ENCODE results near the gene TTLL4. TPM values are rescaled to one million over a fixed set of nuclear protein-coding genes. Genes with fewer than 3 reads are reported as not detected.

Gene TTLL4
- total RNA-seq, 1 experiment from 2014 or later = 33.6 TPM

GRCh38 chr2:218786133-218786532 is 75.5 kb downstream of the TTLL4 start:
- ChIA-PET CTCF (interaction anchor here (0.6 to 0.9 kb wide), 2 partner anchors 17 to 99 kb away, joined by 3 to 4 read pairs; no protein-coding TSS in a partner anchor), POLR2A (no interaction called here)
- Mint-ChIP-seq H3K9me3 (ENCODE audit: unreplicated experiment) (no peaks in the 10 kb centered on the region), H3K4me1 (ENCODE audit: insufficient read depth, unreplicated experiment) (no peaks in the 10 kb centered on the region), H3K27me3 (ENCODE audit: insufficient read depth, unreplicated experiment) (no peaks in the 10 kb centered on the region), H3K4me3 (ENCODE audit: unreplicated experiment) (no peak overlapping the region), H3K36me3 (ENCODE audit: insufficient read depth, unreplicated experiment) (no peaks in the 10 kb centered on the region), H3K27ac (ENCODE audit: low read depth, unreplicated experiment) (no peak overlapping the region)
- intact Hi-C loops (cut with micrococcal nuclease) = no loop called here
- no peak for DNase-seq (ENCODE audit: unreplicated experiment)
- BruUV-seq (replicated peaks) = no TSS peak
- no peak for TF ChIP-seq CTCF (IDR thresholded peaks at IDR 0.05; ENCODE audit: unreplicated experiment)

- BruUV-seq (replicated peaks) = no TSS peak
Observed at GRCh38 chr2:218788529-218789255, 78.1 kb downstream of the TTLL4 start.

GRCh38 chr2:218792433-218792832 is 81.8 kb downstream of the TTLL4 start:
- intact Hi-C loops (cut with micrococcal nuclease) = no loop called here
- Mint-ChIP-seq H3K9me3 (ENCODE audit: unreplicated experiment) (no peaks in the 10 kb centered on the region), H3K4me3 (ENCODE audit: unreplicated experiment) (no peak overlapping the region), H3K27me3 (ENCODE audit: insufficient read depth, unreplicated experiment) (no peaks in the 10 kb centered on the region), H3K27ac (ENCODE audit: low read depth, unreplicated experiment) (no peak overlapping the region), H3K36me3 (ENCODE audit: insufficient read depth, unreplicated experiment) (no peaks in the 10 kb centered on the region), H3K4me1 (ENCODE audit: insufficient read depth, unreplicated experiment) (no peaks in the 10 kb centered on the region)
- POLR2A ChIA-PET = interaction anchor here (0.6 kb wide), 1 partner anchor 94 kb away, joined by 3 read pairs; no protein-coding TSS in a partner anchor
- TF ChIP-seq CTCF (IDR thresholded peaks at IDR 0.05; ENCODE audit: unreplicated experiment) = no peak
- CTCF ChIA-PET = no interaction called here
- no TSS peak for BruUV-seq (replicated peaks)
- DNase-seq (ENCODE audit: unreplicated experiment) = no peak

More at GRCh38 chr2:218788529-218789255, 78.1 kb downstream of the TTLL4 start:
- H3K9me3 Mint-ChIP-seq (ENCODE audit: unreplicated experiment) = no peaks in the 10 kb centered on the region
- no peak overlapping the region for H3K4me3 Mint-ChIP-seq (ENCODE audit: unreplicated experiment)
- intact Hi-C loops (cut with micrococcal nuclease) = no loop called here
- no peak for TF ChIP-seq CTCF (IDR thresholded peaks at IDR 0.05; ENCODE audit: unreplicated experiment)
- POLR2A ChIA-PET = no interaction called here
- no peaks in the 10 kb centered on the region for H3K36me3 Mint-ChIP-seq (ENCODE audit: insufficient read depth, unreplicated experiment)
- H3K4me1 Mint-ChIP-seq (ENCODE audit: insufficient read depth, unreplicated experiment) = no peaks in the 10 kb centered on the region
- no peak overlapping the region for H3K27ac Mint-ChIP-seq (ENCODE audit: low read depth, unreplicated experiment)
- CTCF ChIA-PET = interaction anchor here (0.7 kb wide), 1 partner anchor 58 kb away, joined by 5 read pairs; no protein-coding TSS in a partner anchor
- peak; percentile 4 for DNase-seq (ENCODE audit: unreplicated experiment)
- H3K27me3 Mint-ChIP-seq (ENCODE audit: insufficient read depth, unreplicated experiment) = no peaks in the 10 kb centered on the region

GRCh38 chr2:218796691-218797090 is 86.1 kb downstream of the TTLL4 start:
- Mint-ChIP-seq H3K4me1 (ENCODE audit: insufficient read depth, unreplicated experiment) (no peaks in the 10 kb centered on the region), H3K36me3 (ENCODE audit: insufficient read depth, unreplicated experiment) (no peaks in the 10 kb centered on the region), H3K27ac (ENCODE audit: low read depth, unreplicated experiment) (no peak overlapping the region), H3K9me3 (ENCODE audit: unreplicated experiment) (no peaks in the 10 kb centered on the region), H3K27me3 (ENCODE audit: insufficient read depth, unreplicated experiment) (no peaks in the 10 kb centered on the region), H3K4me3 (ENCODE audit: unreplicated experiment) (no peak overlapping the region)
- TF ChIP-seq CTCF (IDR thresholded peaks at IDR 0.05; ENCODE audit: unreplicated experiment) = no peak
- ChIA-PET POLR2A (no interaction called here), CTCF (no interaction called here)
- BruUV-seq (replicated peaks) = no TSS peak
- intact Hi-C loops (cut with micrococcal nuclease) = no loop called here
- no peak for DNase-seq (ENCODE audit: unreplicated experiment)
